Measurements from ENCODE around the gene HMCN2. TPM values are rescaled to one million over a fixed set of nuclear protein-coding genes. Genes with fewer than 3 reads are reported as not detected.

Gene HMCN2
- total RNA-seq, 6 donors from 2014 or later: 0.76 to 7.3 (median 1.5) TPM

- Histone ChIP-seq H3K27ac (no peak overlapping the region), H3K9me3 (no peaks in the 10 kb centered on the region), H3K4me3 (no peak overlapping the region), H3K4me1 (peaks cover 12 to 33% (median 25%) of the 10 kb centered on the region in 4 donors), H3K36me3 (no peaks in the 10 kb centered on the region), H3K27me3 (no peaks in the 10 kb centered on the region)
- ATAC-seq (ENCODE audit: low FRiP score in 2 of 2): no peak
- DNase-seq: no peak
- TF ChIP-seq POLR2AphosphoS5 (IDR thresholded peaks at IDR 0.05) (no peak), CTCF (IDR thresholded peaks at IDR 0.05) (no peak), EP300 (IDR thresholded peaks at IDR 0.05) (no peak), POLR2A (IDR thresholded peaks at IDR 0.05) (no peak)
- WGBS, 2 donors: 87 to 95% methylated on average over 4 to 8 of the region's 9 CpGs
Observed at GRCh38 chr9:130285271-130285670, 19.7 kb downstream of the HMCN2 start.

- WGBS, 2 donors: 86 to 100% methylated on average over 1 to 15 of the region's 17 CpGs
- TF ChIP-seq POLR2A (IDR thresholded peaks at IDR 0.05): no peak
- TF ChIP-seq CTCF (IDR thresholded peaks at IDR 0.05): no peak
- no peak for TF ChIP-seq EP300 (IDR thresholded peaks at IDR 0.05)
- no peak for TF ChIP-seq POLR2AphosphoS5 (IDR thresholded peaks at IDR 0.05)
- Histone ChIP-seq H3K4me1 (peaks cover 12 to 33% (median 25%) of the 10 kb centered on the region in 4 donors), H3K27me3 (no peaks in the 10 kb centered on the region), H3K27ac (peak overlapping the region; percentile 70 to 77 (median 74)), H3K4me3 (no peak overlapping the region), H3K36me3 (no peaks in the 10 kb centered on the region), H3K9me3 (no peaks in the 10 kb centered on the region)
- ATAC-seq (ENCODE audit: low FRiP score in 2 of 2) (no peak), DNase-seq (no peak)
Observed at GRCh38 chr9:130286072-130286770, 20.7 kb downstream of the HMCN2 start.

- Histone ChIP-seq H3K27me3 (no peaks in the 10 kb centered on the region), H3K9me3 (no peaks in the 10 kb centered on the region), H3K4me3 (no peak overlapping the region), H3K27ac (peak overlapping the region; percentile 70 to 77 (median 74)), H3K36me3 (no peaks in the 10 kb centered on the region), H3K4me1 (peaks cover 12 to 39% (median 25%) of the 10 kb centered on the region in 4 donors)
- DNase-seq: peak in 1 of 2 donors; percentile 31
- no peak for ATAC-seq (ENCODE audit: low FRiP score in 2 of 2)
- WGBS, 2 donors: 65 to 73% methylated on average over 18 to 20 of the region's 20 CpGs
- peak in 3 of 4 donors; percentile 85 to 93 (median 89) for TF ChIP-seq EP300 (IDR thresholded peaks at IDR 0.05)
- peak; percentile 62 to 65 for TF ChIP-seq POLR2AphosphoS5 (IDR thresholded peaks at IDR 0.05)
- TF ChIP-seq POLR2A (IDR thresholded peaks at IDR 0.05): no peak
Observed at GRCh38 chr9:130286781-130287428, 21.3 kb downstream of the HMCN2 start.

GRCh38 chr9:130287736-130288135 lies 22.2 kb downstream of the HMCN2 start:
- no peak for ATAC-seq (ENCODE audit: low FRiP score in 2 of 2)
- Histone ChIP-seq H3K36me3 (no peaks in the 10 kb centered on the region), H3K9me3 (no peaks in the 10 kb centered on the region), H3K4me3 (no peak overlapping the region), H3K27me3 (no peaks in the 10 kb centered on the region), H3K27ac (peak overlapping the region; percentile 69 to 77 (median 72)), H3K4me1 (peaks cover 12 to 31% (median 20%) of the 10 kb centered on the region in 4 donors)
- no peak for DNase-seq
- TF ChIP-seq POLR2A (IDR thresholded peaks at IDR 0.05): no peak
- TF ChIP-seq POLR2AphosphoS5 (IDR thresholded peaks at IDR 0.05): peak in 1 of 2 donors; percentile 5
- WGBS, 2 donors: 34 to 36% methylated on average over 3 to 6 of the region's 6 CpGs

GRCh38 chr9:130288393-130288792 lies 22.8 kb downstream of the HMCN2 start:
- no peak overlapping the region for H3K4me3 ChIP-seq
- no peaks in the 10 kb centered on the region for H3K27me3 ChIP-seq
- no peak for DNase-seq
- H3K27ac ChIP-seq: peak overlapping the region in 1 of 4 donors; percentile 69
- no peaks in the 10 kb centered on the region for H3K36me3 ChIP-seq
- no peak for ATAC-seq (ENCODE audit: low FRiP score in 2 of 2)
- H3K9me3 ChIP-seq: no peaks in the 10 kb centered on the region
- WGBS, 2 donors: 56 to 62% methylated on average over 5 to 6 of the region's 6 CpGs
- TF ChIP-seq POLR2A (IDR thresholded peaks at IDR 0.05) (no peak), POLR2AphosphoS5 (IDR thresholded peaks at IDR 0.05) (no peak), EP300 (IDR thresholded peaks at IDR 0.05) (no peak), CTCF (IDR thresholded peaks at IDR 0.05) (no peak)
- H3K4me1 ChIP-seq: peaks cover 12 to 28% (median 18%) of the 10 kb centered on the region in 4 donors

Measured in upper lobe of left lung (tissue), 6 donors.